Naive thymus-derived CD4-positive, alpha-beta T cell (primary cell): ENCODE measurements around the gene PXMP4. TPM values are rescaled to one million over a fixed set of nuclear protein-coding genes. Genes with fewer than 3 reads are reported as not detected.
"Not testable (repeated sequence)": the region's sequence is repeated elsewhere in the genome, so short reads cannot be mapped to it uniquely, and the experiment has no call there.

ENCODE experiments used
- ATAC-seq: fragments of 150-1000 bp; cut with Tn5 transposase; 2 replicates; pipeline ENCODE4 v1.10.0; 2021; ENCODE audit warnings: mild to moderate bottlenecking, moderate library complexity
- CTCF ChIA-PET: fragments of 350-600 bp; sonication (Branson Sonifier 250); formaldehyde crosslinking; loops from one replicate; lab custom pipeline; 2021; ENCODE audit warnings: antibody characterized with exemption; lab: Charles Lee
- POLR2A ChIA-PET: fragments of 350-600 bp; sonication (Branson Sonifier 250); formaldehyde crosslinking; loops from one replicate; lab custom pipeline; 2021; ENCODE audit warnings: antibody characterized with exemption, inconsistent platforms; lab: Charles Lee
- DNase-seq, 9 donors: peaks; one replicate each; pipeline versions ENCODE4 v3.0.0 to v3.0.0-alpha.2; 2020 to 2022; ENCODE audit warnings: mixed read lengths in 1 of 9
- H3K27ac ChIP-seq: one replicate; pipeline ENCODE4 v1.7.0; 2013; ENCODE audit warnings: mild to moderate bottlenecking, low read depth, low read length, moderate library complexity
- H3K27me3 ChIP-seq, 2 donors: one replicate each; pipeline ENCODE4 v1.7.0; 2013; ENCODE audit warnings: low read length in 2 of 2, mild to moderate bottlenecking in 2 of 2, moderate library complexity in 2 of 2; ENCODE audit not compliant: control insufficient read depth in 2 of 2, insufficient read depth in 2 of 2
- H3K36me3 ChIP-seq, 3 experiments: 1 replicate in 2 of 3; 2 replicates in 1 of 3; pipeline ENCODE4 v1.7.0; 2013; ENCODE audit warnings: low read length in 3 of 3, mild to moderate bottlenecking in 3 of 3, moderate library complexity in 1 of 3; ENCODE audit not compliant: insufficient read depth in 3 of 3, control insufficient read depth in 2 of 3
- H3K4me1 ChIP-seq, 2 donors: one replicate each; pipeline ENCODE4 v1.7.0; 2013; ENCODE audit warnings: low read length in 2 of 2, mild to moderate bottlenecking in 2 of 2, moderate library complexity in 1 of 2; ENCODE audit not compliant: control insufficient read depth in 2 of 2, insufficient read depth in 2 of 2
- H3K4me3 ChIP-seq: 2 replicates; pipeline ENCODE4 v1.7.0; 2013; ENCODE audit warnings: mild to moderate bottlenecking, low read length
- H3K9me3 ChIP-seq, 3 experiments: 1 replicate in 2 of 3; 2 replicates in 1 of 3; pipeline ENCODE4 v1.7.0; 2013; ENCODE audit warnings: low read length in 3 of 3; ENCODE audit not compliant: control insufficient read depth in 2 of 3
- H3K27ac Mint-ChIP-seq, 9 donors: one replicate each; pipeline ENCODE4 v1.8.0; 2020 to 2022; ENCODE audit warnings: mixed read lengths in 9 of 9, mild to moderate bottlenecking in 8 of 9, moderate library complexity in 5 of 9, inconsistent platforms in 2 of 9
- H3K27me3 Mint-ChIP-seq, 5 donors: one replicate each; pipeline ENCODE4 v1.8.0; 2021 to 2022; ENCODE audit warnings: mixed read lengths in 5 of 5, mild to moderate bottlenecking in 1 of 5
- H3K36me3 Mint-ChIP-seq, 5 donors: one replicate each; pipeline ENCODE4 v1.8.0; 2020 to 2022; ENCODE audit warnings: mixed read lengths in 5 of 5, mild to moderate bottlenecking in 3 of 5, inconsistent platforms in 1 of 5
- H3K4me1 Mint-ChIP-seq, 7 donors: one replicate each; pipeline ENCODE4 v1.8.0; 2020 to 2022; ENCODE audit warnings: mixed read lengths in 7 of 7, mild to moderate bottlenecking in 3 of 7, inconsistent platforms in 1 of 7
- H3K4me3 Mint-ChIP-seq, 10 donors: one replicate each; pipeline ENCODE4 v1.8.0; 2020 to 2022; ENCODE audit warnings: mild to moderate bottlenecking in 10 of 10, mixed read lengths in 10 of 10, moderate library complexity in 6 of 10, inconsistent platforms in 2 of 10
- H3K9me3 Mint-ChIP-seq, 11 donors: one replicate each; pipeline ENCODE4 v1.8.0; 2020 to 2022; ENCODE audit warnings: mixed read lengths in 11 of 11, mild to moderate bottlenecking in 4 of 11, inconsistent platforms in 1 of 11, moderate library complexity in 1 of 11
- intact Hi-C, 2 donors: fragments of 100-400 bp; cut with micrococcal nuclease; formaldehyde crosslinking; loops; one replicate each; pipeline ENCODE4 v1.15.1; 2023
- polyA plus RNA-seq, 2 donors: library from polyadenylated mRNA; unstranded; fragments of 300-500 nt; fragmentation: Illumina TruSeq; gene quantifications; one replicate each; pipeline ENCODE4 v1.2.3, GENCODE V29; 2021
- total RNA-seq, 6 experiments: library from RNA in 5 of 6; stranded (reverse) in 5 of 6; gene quantifications; 1 replicate in 5 of 6; 2 replicates in 1 of 6; pipeline ENCODE4 v1.2.3 and lab custom pipeline; 2021 to 2026

PXMP4 gene
- total and polyA plus RNA-seq, 7 experiments from 2014 or later, result 4.5 to 18.7 (median 10.1) TPM

DNA sequence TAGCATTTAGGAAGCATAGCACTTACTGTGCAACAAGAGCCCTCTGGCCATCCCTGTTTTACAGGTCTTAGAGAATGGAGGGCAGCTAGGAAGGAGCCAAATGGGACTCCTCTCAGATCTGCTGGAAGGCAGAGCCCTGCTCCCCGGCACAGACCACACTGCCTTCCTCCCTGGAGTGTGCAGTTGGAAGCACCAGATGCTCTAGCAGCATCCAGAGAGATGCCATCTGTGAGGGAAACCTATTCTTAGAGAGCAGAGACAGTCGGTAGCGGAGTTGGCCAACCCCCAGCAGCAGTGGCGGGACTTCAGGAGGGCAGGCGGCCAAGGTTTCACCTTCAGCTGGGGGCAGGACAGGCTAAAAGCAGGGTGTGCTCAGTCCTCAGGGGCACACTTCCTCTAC is 17.2 kb downstream of the PXMP4 start:
- Mint-ChIP-seq H3K36me3 (peaks cover 0 to 24% (median 9%) of the 10 kb centered on the region in 5 donors), H3K4me3 (no peak overlapping the region), H3K4me1 (peaks cover 0 to 2% (median 0%) of the 10 kb centered on the region in 7 donors), H3K9me3 (peaks cover 0 to 4% (median 0%) of the 10 kb centered on the region in 11 donors), H3K27ac (peak overlapping the region in 3 of 9 donors; percentile 25 to 74 (median 56)), H3K27me3 (no peaks in the 10 kb centered on the region)
- Histone ChIP-seq H3K27ac (no peak overlapping the region), H3K4me3 (no peak overlapping the region), H3K9me3 (no peaks in the 10 kb centered on the region), H3K4me1 (no peaks in the 10 kb centered on the region), H3K36me3 (peaks cover 0 to 12% (median 0%) of the 10 kb centered on the region in 3 experiments), H3K27me3 (no peaks in the 10 kb centered on the region)
- intact Hi-C loops, result no loop called here
- ATAC-seq (no peak), DNase-seq (no peak)
- POLR2A ChIA-PET, result no interaction called here
- CTCF ChIA-PET, result no interaction called here

DNA sequence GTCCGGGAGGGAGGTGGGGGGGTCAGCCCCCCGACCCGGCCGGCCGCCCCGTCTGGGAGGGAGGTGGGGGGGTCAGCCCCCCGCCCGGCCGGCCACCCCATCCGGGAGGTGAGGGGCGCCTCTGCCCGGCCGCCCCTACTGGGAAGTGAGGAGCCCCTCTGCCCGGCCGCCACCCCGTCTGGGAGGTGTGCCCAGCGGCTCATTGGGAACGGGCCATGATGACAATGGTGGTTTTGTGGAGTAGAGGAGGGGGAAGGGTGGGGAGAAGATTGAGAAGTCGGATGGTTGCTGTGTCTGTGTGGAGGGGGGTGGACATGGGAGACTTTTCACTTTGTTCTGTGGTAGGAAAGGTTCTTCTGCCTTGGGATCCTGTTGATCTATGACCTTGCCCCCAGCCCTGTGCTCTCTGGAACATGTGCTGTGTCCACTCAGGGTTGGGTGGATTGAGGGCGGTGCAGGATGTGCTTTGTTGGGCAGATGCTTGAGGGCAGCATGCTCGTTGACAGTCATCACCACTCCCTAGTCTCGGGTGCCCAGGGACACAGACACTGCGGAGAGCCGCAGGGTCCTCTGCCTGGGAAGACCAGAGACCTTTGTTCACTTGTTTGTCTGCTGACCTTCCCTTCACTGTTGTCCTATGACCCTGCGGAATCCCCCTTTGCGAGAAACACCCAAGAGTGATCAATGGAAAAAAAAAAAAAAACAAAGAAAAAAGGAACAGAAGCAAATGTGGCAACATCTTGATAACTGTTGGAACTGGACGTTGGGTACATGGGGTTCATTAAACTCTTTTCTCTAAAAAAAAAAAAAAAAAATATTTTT is 18.3 kb downstream of the PXMP4 start:
- intact Hi-C loops, result no loop called here
- Mint-ChIP-seq H3K36me3 (peaks cover 0 to 17% (median 4%) of the 10 kb centered on the region in 5 donors), H3K4me3 (no peak overlapping the region), H3K27ac (no peak overlapping the region), H3K4me1 (peaks cover 0 to 2% (median 0%) of the 10 kb centered on the region in 7 donors), H3K9me3 (peaks cover 0 to 12% (median 0%) of the 10 kb centered on the region in 11 donors), H3K27me3 (no peaks in the 10 kb centered on the region)
- Histone ChIP-seq H3K27ac (no peak overlapping the region), H3K4me1 (no peaks in the 10 kb centered on the region), H3K27me3 (no peaks in the 10 kb centered on the region), H3K36me3 (peaks cover 0 to 1% (median 0%) of the 10 kb centered on the region in 3 experiments), H3K4me3 (no peak overlapping the region), H3K9me3 (no peaks in the 10 kb centered on the region)
- ChIA-PET CTCF (no interaction called here), POLR2A (no interaction called here)
- ATAC-seq (no peak), DNase-seq (no peak)

GRCh38 chr20:33700696-33701441 is 19.2 kb downstream of the PXMP4 start:
- H3K36me3 Mint-ChIP-seq, result peaks cover 0 to 17% (median 4%) of the 10 kb centered on the region in 5 donors
- not testable (repeated sequence) for H3K9me3 ChIP-seq

GRCh38 chr20:33698966-33699365 is 21.1 kb downstream of the PXMP4 start:
- H3K27me3 ChIP-seq, CTCF ChIA-PET, intact Hi-C loops, H3K27ac Mint-ChIP-seq, H3K4me3 ChIP-seq, ATAC-seq, H3K27me3 Mint-ChIP-seq, H3K27ac ChIP-seq, H3K36me3 ChIP-seq, H3K4me1 ChIP-seq, DNase-seq, POLR2A ChIA-PET, H3K4me1 Mint-ChIP-seq, H3K4me3 Mint-ChIP-seq, H3K9me3 ChIP-seq: not testable (repeated sequence)
- H3K36me3 Mint-ChIP-seq, result peaks cover 0 to 11% (median 0%) of the 10 kb centered on the region in 5 donors
- peaks cover 0 to 14% (median 0%) of the 10 kb centered on the region in 11 donors for H3K9me3 Mint-ChIP-seq

More at GRCh38 chr20:33700696-33701441, 19.2 kb downstream of the PXMP4 start:
- H3K36me3 ChIP-seq, H3K27me3 ChIP-seq, H3K4me1 ChIP-seq, POLR2A ChIA-PET, H3K27ac ChIP-seq, ATAC-seq, H3K4me3 ChIP-seq, H3K27ac Mint-ChIP-seq, H3K4me3 Mint-ChIP-seq, H3K4me1 Mint-ChIP-seq, intact Hi-C loops, DNase-seq, H3K27me3 Mint-ChIP-seq: not testable (repeated sequence)
- CTCF ChIA-PET, result interaction anchor here (0.9 kb wide), 1 partner anchor 55 kb away, joined by 3 read pairs; no protein-coding TSS in a partner anchor
- H3K9me3 Mint-ChIP-seq, result peaks cover 0 to 14% (median 0%) of the 10 kb centered on the region in 11 donors

- POLR2A ChIA-PET, result interaction anchor here (0.8 kb wide), 1 partner anchor 15 kb away, joined by 4 read pairs; no protein-coding TSS in a partner anchor
- H3K4me1 Mint-ChIP-seq, result peaks cover 0 to 7% (median 0%) of the 10 kb centered on the region in 7 donors
- H3K27ac Mint-ChIP-seq, result no peak overlapping the region
- ATAC-seq (no peak), DNase-seq (no peak)
- Histone ChIP-seq H3K9me3 (no peaks in the 10 kb centered on the region), H3K4me3 (no peak overlapping the region), H3K36me3 (no peaks in the 10 kb centered on the region), H3K27me3 (no peaks in the 10 kb centered on the region), H3K4me1 (no peaks in the 10 kb centered on the region), H3K27ac (no peak overlapping the region)
- no peaks in the 10 kb centered on the region for H3K27me3 Mint-ChIP-seq
- H3K36me3 Mint-ChIP-seq, result peaks cover 0 to 9% (median 0%) of the 10 kb centered on the region in 5 donors
- intact Hi-C loops, result no loop called here
- no peak overlapping the region for H3K4me3 Mint-ChIP-seq
- CTCF ChIA-PET, result no interaction called here
- peaks cover 0 to 14% (median 0%) of the 10 kb centered on the region in 11 donors for H3K9me3 Mint-ChIP-seq
Measured at GRCh38 chr20:33697129-33697528, 23.0 kb downstream of the PXMP4 start.

GRCh38 chr20:33696448-33696847 is 23.7 kb downstream of the PXMP4 start:
- intact Hi-C loops, result no loop called here
- Mint-ChIP-seq H3K4me3 (no peak overlapping the region), H3K27ac (no peak overlapping the region), H3K27me3 (no peaks in the 10 kb centered on the region), H3K36me3 (peaks cover 0 to 6% (median 0%) of the 10 kb centered on the region in 5 donors), H3K9me3 (peaks cover 0 to 10% (median 0%) of the 10 kb centered on the region in 11 donors), H3K4me1 (peaks cover 0 to 9% (median 0%) of the 10 kb centered on the region in 7 donors)
- no peaks in the 10 kb centered on the region for H3K27me3 ChIP-seq
- H3K27ac ChIP-seq, result no peak overlapping the region
- no peak for DNase-seq
- ATAC-seq, result no peak
- ChIA-PET POLR2A (interaction anchor here (0.8 to 0.9 kb wide), 3 partner anchors 16 to 121 kb away, joined by 3 to 4 read pairs (median 3); partner anchors contain the start of gene PXMP4), CTCF (interaction anchor here (1.2 kb wide), 1 partner anchor 25 kb away, joined by 3 read pairs; no protein-coding TSS in a partner anchor)
- H3K9me3 ChIP-seq, result no peaks in the 10 kb centered on the region
- no peak overlapping the region for H3K4me3 ChIP-seq
- no peaks in the 10 kb centered on the region for H3K36me3 ChIP-seq
- no peaks in the 10 kb centered on the region for H3K4me1 ChIP-seq
